ENCODE results near the gene POM121C. TPM values are rescaled to one million over a fixed set of nuclear protein-coding genes. Genes with fewer than 3 reads are reported as not detected.
"Not testable (repeated sequence)": the region's sequence is repeated elsewhere in the genome, so short reads cannot be mapped to it uniquely, and the experiment has no call there.

Gene POM121C
- total RNA-seq, 1 experiment from 2014 or later: 72.7 TPM

GRCh38 chr7:75485355-75485978 is 632 bp downstream of the POM121C start:
- not testable (repeated sequence) for H2AK5ac ChIP-seq (ENCODE audit: insufficient read length, low read length); H2BK15ac ChIP-seq (ENCODE audit: low read depth, low read length); H3K79me2 ChIP-seq (ENCODE audit: insufficient read depth, low read length); H3K9me3 Mint-ChIP-seq; H3K23me2 ChIP-seq (ENCODE audit: insufficient read length, low read depth, low read length, poor library complexity, severe bottlenecking); H3K4ac ChIP-seq (ENCODE audit: low read depth, low read length); H3K4me1 ChIP-seq (ENCODE audit: insufficient read depth, low read length); H2BK20ac ChIP-seq (ENCODE audit: low read depth, low read length, poor library complexity, severe bottlenecking); H2BK12ac ChIP-seq (ENCODE audit: insufficient read length, low read depth, low read length); H3K27ac ChIP-seq (ENCODE audit: insufficient read length, low read depth, low read length); H3K9me3 ChIP-seq (ENCODE audit: control insufficient read depth, low read depth, low read length); H4K20me1 ChIP-seq (ENCODE audit: control insufficient read depth, insufficient read depth, insufficient read length); H3K27me3 Mint-ChIP-seq (ENCODE audit: low read depth); H3K27me3 ChIP-seq (ENCODE audit: insufficient read depth, low read length); H4K5ac ChIP-seq (ENCODE audit: insufficient read length, low read depth, low read length); H3K23ac ChIP-seq (ENCODE audit: insufficient read length, low read depth, low read length); H3T11ph ChIP-seq (ENCODE audit: low read length); H4K8ac ChIP-seq (replicated peaks; ENCODE audit: insufficient read length, low read depth, low read length); H3K79me1 ChIP-seq (ENCODE audit: insufficient read depth, low read depth, low read length, poor library complexity, severe bottlenecking); H3K56ac ChIP-seq (ENCODE audit: insufficient read length, low read depth, low read length); H4K91ac ChIP-seq (ENCODE audit: insufficient read length, low read depth, low read length); H2AFZ ChIP-seq (ENCODE audit: low read length); H3K4me1 Mint-ChIP-seq; H3K18ac ChIP-seq (ENCODE audit: insufficient read length, low read depth, low read length); H3K14ac ChIP-seq (ENCODE audit: insufficient read depth, low read length); H2BK120ac ChIP-seq (ENCODE audit: low read depth, low read length, poor library complexity, severe bottlenecking); H2BK5ac ChIP-seq (ENCODE audit: insufficient read length, low read length)
- peak overlapping the region; percentile 45 for H3K9ac ChIP-seq (ENCODE audit: extremely low read depth, insufficient read length, low read length)
- peak overlapping the region; percentile 79 for H3K4me2 ChIP-seq (ENCODE audit: insufficient read depth, insufficient read length, low read length)
- peaks cover 5 to 14% (median 13%) of the 10 kb centered on the region in 3 experiments; a peak in 6 of 7 replicates for H3K36me3 Mint-ChIP-seq (ENCODE audit: insufficient read depth in 1 of 3, low read depth in 3 of 3)
- peak; percentile 22 for DNase-seq
- peak overlapping the region; percentile 95 to 96 for H3K4me3 Mint-ChIP-seq
- peak overlapping the region in 2 of 3 experiments; percentile 89 to 92; a peak in 4 of 7 replicates for H3K27ac Mint-ChIP-seq
- no CpG with 5 or more reads among the region's 32 CpGs for WGBS (ENCODE audit: extremely low coverage, insufficient read length, low lambda C conversion rate)

- H3K23me2 ChIP-seq (ENCODE audit: insufficient read length, low read depth, low read length, poor library complexity, severe bottlenecking); H3K27ac ChIP-seq (ENCODE audit: insufficient read length, low read depth, low read length); H4K20me1 ChIP-seq (ENCODE audit: control insufficient read depth, insufficient read depth, insufficient read length); H3K4me1 Mint-ChIP-seq; H2BK5ac ChIP-seq (ENCODE audit: insufficient read length, low read length); H3K4ac ChIP-seq (ENCODE audit: low read depth, low read length); H4K8ac ChIP-seq (replicated peaks; ENCODE audit: insufficient read length, low read depth, low read length); H3K9me3 Mint-ChIP-seq; H3K18ac ChIP-seq (ENCODE audit: insufficient read length, low read depth, low read length); H2AK5ac ChIP-seq (ENCODE audit: insufficient read length, low read length); H3K27me3 Mint-ChIP-seq (ENCODE audit: low read depth); H2BK120ac ChIP-seq (ENCODE audit: low read depth, low read length, poor library complexity, severe bottlenecking); H2BK20ac ChIP-seq (ENCODE audit: low read depth, low read length, poor library complexity, severe bottlenecking); H2BK12ac ChIP-seq (ENCODE audit: insufficient read length, low read depth, low read length); H3K14ac ChIP-seq (ENCODE audit: insufficient read depth, low read length); H3K4me3 Mint-ChIP-seq; H3K4me1 ChIP-seq (ENCODE audit: insufficient read depth, low read length); H3K9me3 ChIP-seq (ENCODE audit: control insufficient read depth, low read depth, low read length); H3K4me2 ChIP-seq (ENCODE audit: insufficient read depth, insufficient read length, low read length); H3K27ac Mint-ChIP-seq; H4K91ac ChIP-seq (ENCODE audit: insufficient read length, low read depth, low read length); H4K5ac ChIP-seq (ENCODE audit: insufficient read length, low read depth, low read length); DNase-seq; H3K9ac ChIP-seq (ENCODE audit: extremely low read depth, insufficient read length, low read length); H3T11ph ChIP-seq (ENCODE audit: low read length); H2AFZ ChIP-seq (ENCODE audit: low read length); H3K79me1 ChIP-seq (ENCODE audit: insufficient read depth, low read depth, low read length, poor library complexity, severe bottlenecking); H3K27me3 ChIP-seq (ENCODE audit: insufficient read depth, low read length); H3K56ac ChIP-seq (ENCODE audit: insufficient read length, low read depth, low read length); H3K23ac ChIP-seq (ENCODE audit: insufficient read length, low read depth, low read length); H2BK15ac ChIP-seq (ENCODE audit: low read depth, low read length); H3K79me2 ChIP-seq (ENCODE audit: insufficient read depth, low read length): not testable (repeated sequence)
- H3K36me3 Mint-ChIP-seq (ENCODE audit: insufficient read depth in 1 of 3, low read depth in 3 of 3): peaks cover 4 to 16% (median 14%) of the 10 kb centered on the region in 3 experiments; a peak in 6 of 7 replicates
These were observed 5.8 kb downstream of the POM121C start for GRCh38 chr7:75480313-75480712.

Data from H9 (cell line).